ENCODE data around the gene BMP6. TPM values are rescaled to one million over a fixed set of nuclear protein-coding genes. Genes with fewer than 3 reads are reported as not detected.
A peak's percentile ranks its signal among the peaks of the same experiment; 100 is the strongest.

The BMP6 gene
- total and polyA plus RNA-seq, 2 experiments from 2014 or later: 1.3 to 10.3 TPM

GRCh38 chr6:7912024-7912423 is 186.1 kb downstream of the BMP6 start:
- Histone ChIP-seq H3K79me2 (ENCODE audit: insufficient read depth) (peaks cover 28% of the 10 kb centered on the region), H3F3A (ENCODE audit: insufficient read depth) (peaks cover 22% of the 10 kb centered on the region), H4K20me1 (ENCODE audit: insufficient read depth) (no peaks in the 10 kb centered on the region), H3K27ac (no peak overlapping the region), H3K4me2 (ENCODE audit: unreplicated experiment) (no peak overlapping the region), H3K9me2 (ENCODE audit: insufficient read depth) (no peaks in the 10 kb centered on the region), H3K4me3 (no peak overlapping the region), H3K4me1 (ENCODE audit: insufficient read depth) (peaks cover 17% of the 10 kb centered on the region), H2AFZ (no peak overlapping the region), H3K36me3 (ENCODE audit: low read depth) (no peaks in the 10 kb centered on the region), H3K9ac (no peak overlapping the region), H3K27me3 (replicated peaks; ENCODE audit: insufficient read depth) (no peaks in the 10 kb centered on the region), H3K9me3 (ENCODE audit: low read depth) (no peaks in the 10 kb centered on the region)
- WGBS, 2 experiments (ENCODE audit: low coverage in 1 of 2, low lambda C conversion rate in 2 of 2, missing lambda C conversion rate in 2 of 2): 67 to 73% methylated on average over 6 of the region's 6 CpGs
- TF ChIP-seq EZH2 (IDR thresholded peaks at IDR 0.05; ENCODE audit: insufficient read depth, poor library complexity, severe bottlenecking) (no peak), EZH2phosphoT487 (IDR thresholded peaks at IDR 0.05; ENCODE audit: insufficient read depth, low read depth) (no peak)
- in situ Hi-C loops (cut with MboI): no loop called here
- no peak for DNase-seq

DNA sequence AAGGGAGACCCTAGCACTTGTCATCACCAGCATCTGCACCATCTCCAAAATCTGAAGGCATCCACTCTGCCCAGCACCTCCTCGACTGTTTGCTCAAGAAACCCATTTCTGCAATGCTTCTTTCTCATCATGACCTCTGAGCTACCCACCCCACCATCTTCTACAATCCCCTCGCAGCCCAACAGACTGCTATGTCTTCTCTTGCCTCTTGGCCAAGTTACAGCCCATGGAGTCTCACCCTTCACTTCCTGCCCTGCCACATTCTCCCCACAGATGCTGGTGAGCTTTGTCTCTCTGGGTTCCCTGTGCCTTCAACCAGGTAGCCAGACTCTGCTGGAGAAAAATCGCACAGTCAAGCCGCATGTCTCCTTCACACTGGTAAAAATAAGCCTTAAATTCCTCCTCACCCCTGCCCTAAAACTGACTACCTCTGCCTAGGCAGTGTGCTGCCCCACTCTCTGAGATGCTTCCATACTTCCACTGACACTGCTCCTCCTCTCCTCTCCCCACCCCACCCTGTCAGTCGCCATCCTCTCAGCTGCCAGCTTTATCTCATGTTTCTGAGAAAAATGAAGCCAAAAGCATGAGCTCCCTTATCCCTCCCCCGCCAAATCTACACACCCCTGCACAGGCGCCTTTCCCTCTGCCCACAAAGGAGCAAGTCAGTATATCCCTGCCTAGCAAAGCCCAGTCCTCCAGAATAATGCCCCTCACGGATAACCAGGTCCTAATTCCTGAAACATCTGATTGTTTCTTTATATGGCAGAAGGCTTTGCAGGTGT is 187.0 kb downstream of the BMP6 start:
- no peaks in the 10 kb centered on the region for H3K36me3 ChIP-seq (ENCODE audit: low read depth)
- peaks cover 22% of the 10 kb centered on the region for H3F3A ChIP-seq (ENCODE audit: insufficient read depth)
- in situ Hi-C loops (cut with MboI): no loop called here
- 49 to 55% methylated on average over 8 of the region's 8 CpGs for WGBS, 2 experiments (ENCODE audit: low coverage in 1 of 2, low lambda C conversion rate in 2 of 2, missing lambda C conversion rate in 2 of 2)
- no peaks in the 10 kb centered on the region for H3K9me3 ChIP-seq (ENCODE audit: low read depth)
- TF ChIP-seq EZH2 (IDR thresholded peaks at IDR 0.05; ENCODE audit: insufficient read depth, poor library complexity, severe bottlenecking) (no peak), EZH2phosphoT487 (IDR thresholded peaks at IDR 0.05; ENCODE audit: insufficient read depth, low read depth) (no peak)
- H3K4me3 ChIP-seq: no peak overlapping the region
- H4K20me1 ChIP-seq (ENCODE audit: insufficient read depth): no peaks in the 10 kb centered on the region
- no peak for DNase-seq
- no peak overlapping the region for H3K9ac ChIP-seq
- no peak overlapping the region for H3K27ac ChIP-seq
- H3K4me2 ChIP-seq (ENCODE audit: unreplicated experiment): no peak overlapping the region
- peaks cover 19% of the 10 kb centered on the region for H3K79me2 ChIP-seq (ENCODE audit: insufficient read depth)
- H2AFZ ChIP-seq: no peak overlapping the region
- H3K27me3 ChIP-seq (replicated peaks; ENCODE audit: insufficient read depth): no peaks in the 10 kb centered on the region
- H3K9me2 ChIP-seq (ENCODE audit: insufficient read depth): no peaks in the 10 kb centered on the region
- peaks cover 17% of the 10 kb centered on the region for H3K4me1 ChIP-seq (ENCODE audit: insufficient read depth)

DNA sequence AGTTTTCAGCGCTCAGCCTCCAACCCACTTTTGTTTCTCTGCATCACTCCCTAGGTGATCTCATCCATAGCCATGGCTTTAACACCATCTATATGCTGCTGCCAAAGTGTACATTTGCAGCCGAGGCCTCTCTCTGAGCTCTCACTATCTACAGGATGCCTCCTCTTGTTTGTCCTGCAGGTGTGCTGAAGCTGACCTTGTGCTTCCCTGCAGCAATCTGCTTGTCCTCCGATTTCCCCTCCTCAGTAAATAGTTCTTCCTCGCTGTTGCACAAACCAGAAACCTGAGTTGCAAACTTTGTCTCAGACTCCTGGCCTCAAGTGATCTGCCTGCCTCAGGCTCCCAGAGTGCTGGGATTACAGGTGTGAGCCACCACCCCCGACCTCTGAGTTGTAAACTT is 188.4 kb downstream of the BMP6 start:
- no peaks in the 10 kb centered on the region for H3K9me2 ChIP-seq (ENCODE audit: insufficient read depth)
- WGBS, 2 experiments (ENCODE audit: low coverage in 1 of 2, low lambda C conversion rate in 2 of 2, missing lambda C conversion rate in 2 of 2): 88 to 93% methylated on average over 5 of the region's 5 CpGs
- no peak overlapping the region for H3K9ac ChIP-seq
- no peaks in the 10 kb centered on the region for H3K9me3 ChIP-seq (ENCODE audit: low read depth)
- no peak overlapping the region for H3K27ac ChIP-seq
- in situ Hi-C loops (cut with MboI): no loop called here
- H3K4me2 ChIP-seq (ENCODE audit: unreplicated experiment): no peak overlapping the region
- peaks cover 6% of the 10 kb centered on the region for H3K4me1 ChIP-seq (ENCODE audit: insufficient read depth)
- H3K4me3 ChIP-seq: no peak overlapping the region
- no peaks in the 10 kb centered on the region for H3K27me3 ChIP-seq (replicated peaks; ENCODE audit: insufficient read depth)
- H3K79me2 ChIP-seq (ENCODE audit: insufficient read depth): peaks cover 5% of the 10 kb centered on the region
- DNase-seq: no peak
- no peak for TF ChIP-seq EZH2phosphoT487 (IDR thresholded peaks at IDR 0.05; ENCODE audit: insufficient read depth, low read depth)
- no peak for TF ChIP-seq EZH2 (IDR thresholded peaks at IDR 0.05; ENCODE audit: insufficient read depth, poor library complexity, severe bottlenecking)
- H3K36me3 ChIP-seq (ENCODE audit: low read depth): no peaks in the 10 kb centered on the region
- H3F3A ChIP-seq (ENCODE audit: insufficient read depth): peaks cover 11% of the 10 kb centered on the region
- H2AFZ ChIP-seq: no peak overlapping the region
- H4K20me1 ChIP-seq (ENCODE audit: insufficient read depth): no peaks in the 10 kb centered on the region

DNA sequence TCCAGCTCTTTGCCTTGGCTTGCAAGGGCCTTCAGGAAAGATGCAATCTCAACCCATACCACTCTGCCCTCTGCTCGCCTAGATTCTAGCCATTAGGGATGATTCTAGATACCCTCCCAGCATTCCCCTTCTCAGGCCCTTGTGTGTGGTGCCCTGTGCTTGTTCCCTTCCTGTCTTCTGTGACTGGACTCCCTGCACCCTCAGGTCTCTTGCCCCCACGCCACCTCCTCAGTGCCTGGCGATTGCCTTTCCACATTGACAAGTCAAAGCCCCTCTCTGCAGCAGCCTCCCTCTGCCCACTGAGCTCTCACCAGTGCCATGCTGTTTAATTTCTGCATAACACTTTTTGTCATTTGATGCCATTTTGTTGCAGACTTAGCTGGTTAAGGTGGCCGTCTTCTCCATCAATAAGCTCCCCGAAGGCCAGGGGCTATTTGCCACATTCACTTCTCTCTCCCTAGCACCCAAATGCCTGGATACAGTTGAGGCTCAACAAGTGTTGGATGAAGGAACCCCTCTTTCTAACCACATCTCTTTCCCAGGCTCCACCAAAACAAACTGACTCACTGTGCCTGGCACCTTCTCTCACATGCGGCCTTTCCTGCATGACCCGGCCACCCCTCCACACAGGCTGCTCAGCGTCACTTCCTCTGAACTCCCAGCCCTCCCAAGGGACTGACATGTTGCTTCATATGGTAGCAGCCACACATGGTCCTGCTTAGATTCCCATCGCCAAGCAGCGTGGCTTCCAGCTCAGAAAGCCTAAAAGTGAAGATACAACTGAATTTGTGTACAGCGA is 189.3 kb downstream of the BMP6 start:
- peak overlapping the region; percentile 63 for H3K27ac ChIP-seq
- DNase-seq: peak; percentile 99

More for the DNA sequence above, 189.3 kb downstream of the BMP6 start:
- H3K4me2 ChIP-seq (ENCODE audit: unreplicated experiment): peak overlapping the region; percentile 29
- H4K20me1 ChIP-seq (ENCODE audit: insufficient read depth): no peaks in the 10 kb centered on the region
- in situ Hi-C loops (cut with MboI): no loop called here
- H3K79me2 ChIP-seq (ENCODE audit: insufficient read depth): no peaks in the 10 kb centered on the region
- no peak for TF ChIP-seq EZH2phosphoT487 (IDR thresholded peaks at IDR 0.05; ENCODE audit: insufficient read depth, low read depth)
- TF ChIP-seq EZH2 (IDR thresholded peaks at IDR 0.05; ENCODE audit: insufficient read depth, poor library complexity, severe bottlenecking): no peak
- no peaks in the 10 kb centered on the region for H3K9me2 ChIP-seq (ENCODE audit: insufficient read depth)
- no peaks in the 10 kb centered on the region for H3K27me3 ChIP-seq (replicated peaks; ENCODE audit: insufficient read depth)
- H3F3A ChIP-seq (ENCODE audit: insufficient read depth): 0 out of 2 replicates have a peak, but pooled peaks cover 10% of the 10 kb centered on the region
- no peaks in the 10 kb centered on the region for H3K9me3 ChIP-seq (ENCODE audit: low read depth)
- peak overlapping the region; percentile 22; the same call in 1 of the 2 replicates for H2AFZ ChIP-seq
- H3K36me3 ChIP-seq (ENCODE audit: low read depth): no peaks in the 10 kb centered on the region
- H3K4me1 ChIP-seq (ENCODE audit: insufficient read depth): peaks cover 12% of the 10 kb centered on the region
- H3K4me3 ChIP-seq: no peak overlapping the region
- H3K9ac ChIP-seq: peak overlapping the region; percentile 55
- WGBS, 2 experiments (ENCODE audit: low coverage in 1 of 2, low lambda C conversion rate in 2 of 2, missing lambda C conversion rate in 2 of 2): 40 to 41% methylated on average over 11 of the region's 11 CpGs
